ENCODE results near the gene NOS3. TPM values are rescaled to one million over a fixed set of nuclear protein-coding genes. Genes with fewer than 3 reads are reported as not detected.

NOS3 gene
- total RNA-seq, 6 donors from 2014 or later: 3.1 to 95.3 (median 16.2) TPM

DNA sequence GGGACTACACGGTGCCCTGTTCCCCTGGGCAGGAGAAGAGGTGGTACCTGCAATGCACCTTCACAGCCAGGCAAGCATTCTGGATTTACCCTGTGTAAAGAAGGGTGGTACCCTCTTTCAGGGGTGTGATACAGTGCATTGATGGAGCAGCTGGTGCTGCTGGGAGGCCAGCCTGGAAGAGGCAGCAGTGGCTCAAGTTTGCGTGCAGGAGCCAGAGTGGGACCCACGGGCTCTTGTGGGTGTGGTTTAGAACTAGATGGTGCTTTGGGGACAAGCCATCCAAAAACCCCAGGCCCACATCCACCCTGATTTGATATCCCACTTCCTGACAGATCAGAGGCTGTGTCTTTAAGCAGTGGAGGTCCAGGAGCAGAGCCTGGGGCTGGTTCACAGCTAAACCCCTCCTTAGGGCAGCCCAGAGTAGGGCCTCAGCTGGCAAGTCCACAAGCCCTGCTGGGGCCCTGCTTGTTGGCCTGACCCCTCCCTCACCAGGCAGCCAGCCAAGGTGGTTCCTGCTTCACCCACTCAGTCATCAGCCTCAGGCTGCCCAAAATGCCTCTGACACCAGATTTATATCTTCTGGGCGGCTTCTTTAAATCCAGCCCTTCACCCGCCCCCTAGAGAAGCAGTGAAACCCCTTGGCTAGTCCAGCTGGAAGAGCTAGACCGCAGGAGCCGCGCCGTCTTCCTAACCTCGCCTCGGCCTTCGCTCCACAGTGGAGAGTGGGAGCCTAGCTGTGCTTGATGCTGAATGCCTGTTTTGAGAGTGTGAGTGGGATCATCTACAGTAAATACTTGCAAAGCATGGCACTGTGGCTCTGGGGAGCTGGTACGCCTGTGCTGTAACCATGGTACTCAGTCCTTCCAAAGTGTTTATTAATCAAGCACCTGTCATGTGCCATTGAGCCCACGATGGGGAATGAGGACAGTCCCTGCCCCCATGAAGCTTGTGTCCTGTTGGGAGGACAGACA lies 56.1 kb downstream of the NOS3 start:
- peaks cover 8 to 25% (median 10%) of the 10 kb centered on the region in 4 donors for H3K4me1 ChIP-seq
- no peak for TF ChIP-seq CTCF (IDR thresholded peaks at IDR 0.05)
- no peak for TF ChIP-seq EP300 (IDR thresholded peaks at IDR 0.05)
- TF ChIP-seq POLR2A (IDR thresholded peaks at IDR 0.05): no peak
- no peak for TF ChIP-seq POLR2AphosphoS5 (IDR thresholded peaks at IDR 0.05)
- H3K27ac ChIP-seq: no peak overlapping the region
- H3K27me3 ChIP-seq: no peaks in the 10 kb centered on the region
- H3K4me3 ChIP-seq: no peak overlapping the region
- DNase-seq (no peak), ATAC-seq (ENCODE audit: low FRiP score in 2 of 2) (peak in 1 of 2 donors; percentile 16)
- 38 to 41% methylated on average over 6 to 14 of the region's 14 CpGs for WGBS, 2 donors
- no peaks in the 10 kb centered on the region for H3K9me3 ChIP-seq
- H3K36me3 ChIP-seq: peaks cover 0 to 26% (median 13%) of the 10 kb centered on the region in 4 donors

DNA sequence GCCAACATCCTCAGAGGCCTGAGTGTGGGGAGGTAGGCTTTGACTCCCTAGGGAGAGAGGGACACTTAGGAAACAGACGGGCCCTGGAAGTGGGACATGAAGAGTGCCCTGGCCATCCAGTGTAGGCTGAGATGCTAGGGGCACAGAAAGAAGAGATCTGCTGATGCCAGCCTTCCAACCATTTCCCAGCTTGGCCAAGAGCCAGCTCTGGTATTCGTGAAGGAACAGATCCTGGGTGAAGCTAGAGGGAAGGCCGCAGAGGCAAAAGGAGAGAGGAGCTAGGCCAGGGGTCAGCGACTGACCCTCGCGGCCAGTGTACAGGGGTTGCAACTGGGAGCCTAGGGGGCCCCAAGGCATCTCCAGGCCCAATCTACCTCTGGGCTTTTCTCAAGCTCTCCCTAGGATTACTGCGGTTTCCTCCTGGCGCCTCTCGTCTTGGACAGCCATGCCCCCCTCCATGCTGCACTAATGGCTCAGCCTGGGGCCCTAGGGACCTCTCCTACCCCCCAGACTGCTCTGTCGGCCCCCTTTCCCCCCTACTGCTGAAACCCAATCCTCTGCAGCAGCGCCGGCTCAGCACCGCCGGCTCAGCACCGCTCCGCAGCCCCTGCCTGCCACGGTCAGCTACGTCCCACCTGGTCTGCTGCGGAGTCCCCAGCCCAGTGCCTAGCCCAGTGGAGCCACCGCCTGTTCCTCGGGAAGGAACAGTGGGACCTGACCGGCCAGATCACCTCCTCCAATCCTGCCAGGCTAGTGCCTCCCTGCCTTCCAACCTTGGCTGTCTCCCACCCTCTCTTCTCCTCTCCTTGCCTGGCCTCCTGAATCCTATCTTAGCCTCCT lies 57.4 kb downstream of the NOS3 start, which contains the start of gene ASIC3:
Gene ASIC3 (plus strand): TSS at position 556 of the 840 bp plus-strand sequence. CDS start 355 bp downstream, outside the sequence.
- Histone ChIP-seq H3K4me1 (peaks cover 9 to 31% (median 11%) of the 10 kb centered on the region in 4 donors), H3K36me3 (peaks cover 0 to 22% (median 12%) of the 10 kb centered on the region in 4 donors), H3K27me3 (no peaks in the 10 kb centered on the region), H3K4me3 (no peak within 1 kb of the TSS), H3K27ac (no peak within 1 kb of the TSS), H3K9me3 (no peaks in the 10 kb centered on the region)
- TF ChIP-seq POLR2A (IDR thresholded peaks at IDR 0.05) (no peak), CTCF (IDR thresholded peaks at IDR 0.05) (no peak), EP300 (IDR thresholded peaks at IDR 0.05) (no peak), POLR2AphosphoS5 (IDR thresholded peaks at IDR 0.05) (no peak)
- WGBS, 2 donors: 71 to 80% methylated on average over 14 to 22 of the region's 22 CpGs
- ATAC-seq (ENCODE audit: low FRiP score in 2 of 2) (no peak), DNase-seq (peak in 1 of 2 donors; percentile 76)

DNA sequence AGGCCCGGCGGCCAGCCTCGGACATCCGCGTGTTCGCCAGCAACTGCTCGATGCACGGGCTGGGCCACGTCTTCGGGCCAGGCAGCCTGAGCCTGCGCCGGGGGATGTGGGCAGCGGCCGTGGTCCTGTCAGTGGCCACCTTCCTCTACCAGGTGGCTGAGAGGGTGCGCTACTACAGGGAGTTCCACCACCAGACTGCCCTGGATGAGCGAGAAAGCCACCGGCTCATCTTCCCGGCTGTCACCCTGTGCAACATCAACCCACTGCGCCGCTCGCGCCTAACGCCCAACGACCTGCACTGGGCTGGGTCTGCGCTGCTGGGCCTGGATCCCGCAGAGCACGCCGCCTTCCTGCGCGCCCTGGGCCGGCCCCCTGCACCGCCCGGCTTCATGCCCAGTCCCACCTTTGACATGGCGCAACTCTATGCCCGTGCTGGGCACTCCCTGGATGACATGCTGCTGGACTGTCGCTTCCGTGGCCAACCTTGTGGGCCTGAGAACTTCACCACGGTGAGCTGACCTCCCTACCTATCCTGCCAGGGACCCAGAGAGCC lies 58.2 kb downstream of the NOS3 start:
- Histone ChIP-seq H3K36me3 (peaks cover 0 to 18% (median 10%) of the 10 kb centered on the region in 4 donors), H3K4me3 (no peak overlapping the region), H3K27me3 (no peaks in the 10 kb centered on the region), H3K27ac (no peak overlapping the region), H3K4me1 (peaks cover 11 to 36% (median 12%) of the 10 kb centered on the region in 4 donors), H3K9me3 (no peaks in the 10 kb centered on the region)
- TF ChIP-seq POLR2AphosphoS5 (IDR thresholded peaks at IDR 0.05) (no peak), POLR2A (IDR thresholded peaks at IDR 0.05) (no peak), CTCF (IDR thresholded peaks at IDR 0.05) (no peak), EP300 (IDR thresholded peaks at IDR 0.05) (no peak)
- ATAC-seq (ENCODE audit: low FRiP score in 2 of 2) (no peak), DNase-seq (peak in 1 of 2 donors; percentile 86)
- WGBS, 2 donors: 88 to 91% methylated on average over 30 to 38 of the region's 38 CpGs

GRCh38 chr7:151051108-151051507 lies 60.3 kb downstream of the NOS3 start:
- peak in 1 of 2 donors; percentile 69 for ATAC-seq (ENCODE audit: low FRiP score in 2 of 2)
- TF ChIP-seq POLR2A (IDR thresholded peaks at IDR 0.05) (no peak), EP300 (IDR thresholded peaks at IDR 0.05) (no peak), POLR2AphosphoS5 (IDR thresholded peaks at IDR 0.05) (peak in 1 of 2 donors; percentile 6), CTCF (IDR thresholded peaks at IDR 0.05) (no peak)
- WGBS, 2 donors: 5 to 6% methylated on average over 13 to 34 of the region's 50 CpGs
- DNase-seq: peak in 1 of 2 donors; percentile 94
- H3K36me3 ChIP-seq: peaks cover 0 to 3% (median 0%) of the 10 kb centered on the region in 4 donors
- peak overlapping the region in 1 of 4 donors; percentile 3 for H3K4me3 ChIP-seq
- H3K9me3 ChIP-seq: no peaks in the 10 kb centered on the region
- no peaks in the 10 kb centered on the region for H3K27me3 ChIP-seq
- H3K27ac ChIP-seq: no peak overlapping the region
- peaks cover 11 to 36% (median 12%) of the 10 kb centered on the region in 4 donors for H3K4me1 ChIP-seq
